SH-SY5Y (cell line): Measurements from ENCODE around the gene GPX1.

Experiments used
- GATA2 ChIP-seq: IDR thresholded peaks from 2 replicates; pipeline ENCODE4 v1.6.1; 2011; ENCODE audit warnings: mild to moderate bottlenecking, low read depth, low read length
- GATA3 ChIP-seq: IDR thresholded peaks from 2 replicates; pipeline ENCODE4 v1.6.1; 2011; ENCODE audit warnings: low read depth, mild to moderate bottlenecking, low read length, moderate library complexity

- TF ChIP-seq GATA2 = no peak
- no peak for TF ChIP-seq GATA3
Observed at GRCh38 chr3:49371946-49372345, 13.8 kb upstream of the GPX1 start.
